Tracheal epithelial cell (primary cell): ENCODE measurements around the gene ZNF213. TPM values are rescaled to one million over a fixed set of nuclear protein-coding genes. Genes with fewer than 3 reads are reported as not detected.

Experiments used
- total RNA-seq: library from RNA; depleted of rRNA; stranded (reverse); fragments of >200 nt; gene quantifications from 2 replicates; pipeline ENCODE4 v1.2.1, GENCODE V29; 2014

The ZNF213 gene
- 9.2 and 12.6 TPM in 2 replicates for total RNA-seq

GRCh38 chr16:3134338-3135125, at the start of gene ZNF213:
ZNF213 (plus strand) TSS chr16:3135029; CDS start chr16:3137281, 2,252 bp downstream.

GRCh38 chr16:3098459-3099394, 36.1 kb upstream of the ZNF213 start, which contains the start of gene ZSCAN10:
ZSCAN10 (minus strand) TSS chr16:3099294; CDS start chr16:3092937, 6,357 bp downstream.

GRCh38 chr16:3112058-3112880, 22.6 kb upstream of the ZNF213 start, which contains the start of gene ZNF205:
ZNF205 (plus strand) TSS chr16:3112586; CDS start chr16:3113431, 845 bp downstream.

GRCh38 chr16:3187798-3188674, 53.2 kb downstream of the ZNF213 start, which contains the start of gene OR1F1:
OR1F1 (plus strand) TSS chr16:3188204.

Other genes with a start within 250 kb of the ZNF213 start
- gene FLYWCH1, start 223.1 kb upstream of the ZNF213 start, total RNA-seq = 41.9 and 48.4 TPM in 2 replicates
- 3.2 and 30.1 TPM in 2 replicates for gene KREMEN2, start 170.8 kb upstream of the ZNF213 start, total RNA-seq
- 7.2 and 17.4 TPM in 2 replicates for gene PAQR4, start 165.7 kb upstream of the ZNF213 start, total RNA-seq
- gene PKMYT1, start 154.6 kb upstream of the ZNF213 start, total RNA-seq = 0.43 and 1.9 TPM in 2 replicates
- not detected in 2 replicates for gene CLDN9, start 122.1 kb upstream of the ZNF213 start, total RNA-seq
- gene CLDN6, start 116.8 kb upstream of the ZNF213 start, total RNA-seq = 0.21 and 4.8 TPM in 2 replicates
- gene TNFRSF12A, start 114.7 kb upstream of the ZNF213 start, total RNA-seq = 336 and 560 TPM in 2 replicates
- gene HCFC1R1, start 111.1 kb upstream of the ZNF213 start, total RNA-seq = 8.3 and 21.7 TPM in 2 replicates
- 20.9 and 35.4 TPM in 2 replicates for gene THOC6, start 111.0 kb upstream of the ZNF213 start, total RNA-seq
- gene BICDL2, start 98.1 kb upstream of the ZNF213 start, total RNA-seq = 10.4 and 11.3 TPM in 2 replicates
- gene MMP25, start 88.5 kb upstream of the ZNF213 start, total RNA-seq = under 0.01 and 0.24 TPM in 2 replicates
- gene IL32, start 69.4 kb upstream of the ZNF213 start, total RNA-seq = 1.1 and 115 TPM in 2 replicates
- gene ZSCAN10, start 35.7 kb upstream of the ZNF213 start, total RNA-seq = not detected in 2 replicates
- 23.9 and 35.2 TPM in 2 replicates for gene ZNF205, start 22.4 kb upstream of the ZNF213 start, total RNA-seq
- not detected in 2 replicates for gene OR1F1, start 53.2 kb downstream of the ZNF213 start, total RNA-seq
- gene ZNF200, start 100.1 kb downstream of the ZNF213 start, total RNA-seq = 7.7 and 8.7 TPM in 2 replicates
- under 0.01 TPM in 1 of 2 replicates, not detected in the other for gene MEFV, start 121.6 kb downstream of the ZNF213 start, total RNA-seq
- gene ZNF263, start 148.5 kb downstream of the ZNF213 start, total RNA-seq = 57.1 and 69.9 TPM in 2 replicates
- gene TIGD7, start 170.4 kb downstream of the ZNF213 start, total RNA-seq = 2.2 and 3.6 TPM in 2 replicates
- gene ZNF75A, start 170.5 kb downstream of the ZNF213 start, total RNA-seq = 12.5 and 19.0 TPM in 2 replicates
- gene OR2C1, start 220.9 kb downstream of the ZNF213 start, total RNA-seq = 0.24 TPM in 1 of 2 replicates, not detected in the other